HG03469 (cell line): ENCODE data around the gene B3GALT5.
"Not testable (repeated sequence)": the region's sequence is repeated elsewhere in the genome, so short reads cannot be mapped to it uniquely, and the experiment has no call there.

ENCODE experiments used
- ATAC-seq: cut with Tn5 transposase; IDR thresholded peaks from one replicate; pipeline ENCODE4 v1.9.1; 2021; ENCODE audit warnings: mild to moderate bottlenecking, moderate library complexity, moderate number of reproducible peaks; ENCODE audit not compliant: unreplicated experiment

The B3GALT5 gene, protein sequence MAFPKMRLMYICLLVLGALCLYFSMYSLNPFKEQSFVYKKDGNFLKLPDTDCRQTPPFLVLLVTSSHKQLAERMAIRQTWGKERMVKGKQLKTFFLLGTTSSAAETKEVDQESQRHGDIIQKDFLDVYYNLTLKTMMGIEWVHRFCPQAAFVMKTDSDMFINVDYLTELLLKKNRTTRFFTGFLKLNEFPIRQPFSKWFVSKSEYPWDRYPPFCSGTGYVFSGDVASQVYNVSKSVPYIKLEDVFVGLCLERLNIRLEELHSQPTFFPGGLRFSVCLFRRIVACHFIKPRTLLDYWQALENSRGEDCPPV

GRCh38 chr21:39612233-39613040 lies at the start of gene B3GALT5:
Gene B3GALT5 (plus strand): TSS chr21:39612940. CDS start chr21:39660560, 47,620 bp downstream.
- ATAC-seq = no peak

DNA sequence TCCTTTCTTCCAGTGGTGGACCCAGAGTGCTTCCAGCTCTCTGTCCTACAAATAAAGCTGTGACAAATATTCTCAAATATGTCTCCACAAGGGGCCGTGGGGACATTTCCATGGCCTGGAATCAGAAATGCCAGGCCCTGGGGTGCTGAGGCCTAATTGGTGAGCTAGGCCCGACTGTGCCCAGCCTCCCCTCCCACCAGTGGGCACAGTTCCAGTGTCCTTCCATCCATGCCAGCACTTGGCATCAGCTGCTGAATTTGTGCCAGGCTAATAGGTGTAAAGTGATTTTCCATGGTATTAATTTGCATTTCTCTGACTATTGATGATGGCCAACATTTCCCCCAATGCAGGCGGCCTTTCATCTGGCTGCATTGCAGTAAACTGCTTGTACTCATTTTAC lies 48.5 kb upstream of the B3GALT5 start:
- ATAC-seq = no peak

GRCh38 chr21:39567180-39567972 lies 45.4 kb upstream of the B3GALT5 start:
- no peak for ATAC-seq

- no peak for ATAC-seq
These were observed 44.4 kb upstream of the B3GALT5 start for GRCh38 chr21:39568361-39568760.

- ATAC-seq = no peak
These were observed 37.0 kb upstream of the B3GALT5 start for GRCh38 chr21:39575775-39576174.

- ATAC-seq = no peak
These were observed 36.1 kb upstream of the B3GALT5 start for GRCh38 chr21:39576518-39577128.

GRCh38 chr21:39579734-39580332 lies 32.9 kb upstream of the B3GALT5 start:
- no peak for ATAC-seq

- ATAC-seq = no peak
These were observed 32.0 kb upstream of the B3GALT5 start for GRCh38 chr21:39580744-39581143.

- ATAC-seq = no peak
These were observed 31.3 kb upstream of the B3GALT5 start for GRCh38 chr21:39581414-39581813.

- no peak for ATAC-seq
These were observed 30.0 kb upstream of the B3GALT5 start for GRCh38 chr21:39582749-39583148.

- not testable (repeated sequence) for ATAC-seq
These were observed 29.2 kb upstream of the B3GALT5 start for GRCh38 chr21:39583586-39583985.

GRCh38 chr21:39587376-39587775 lies 25.4 kb upstream of the B3GALT5 start:
- ATAC-seq = no peak

- ATAC-seq = no peak
These were observed 23.9 kb upstream of the B3GALT5 start for GRCh38 chr21:39588884-39589283.

GRCh38 chr21:39593522-39593921 lies 19.2 kb upstream of the B3GALT5 start:
- no peak for ATAC-seq

GRCh38 chr21:39595465-39595864 lies 17.3 kb upstream of the B3GALT5 start:
- no peak for ATAC-seq

- no peak for ATAC-seq
These were observed 15.1 kb upstream of the B3GALT5 start for GRCh38 chr21:39597595-39597994.

GRCh38 chr21:39599191-39599970 lies 13.4 kb upstream of the B3GALT5 start:
- ATAC-seq = no peak

- ATAC-seq = no peak
These were observed 11.4 kb upstream of the B3GALT5 start for GRCh38 chr21:39601187-39601928.

DNA sequence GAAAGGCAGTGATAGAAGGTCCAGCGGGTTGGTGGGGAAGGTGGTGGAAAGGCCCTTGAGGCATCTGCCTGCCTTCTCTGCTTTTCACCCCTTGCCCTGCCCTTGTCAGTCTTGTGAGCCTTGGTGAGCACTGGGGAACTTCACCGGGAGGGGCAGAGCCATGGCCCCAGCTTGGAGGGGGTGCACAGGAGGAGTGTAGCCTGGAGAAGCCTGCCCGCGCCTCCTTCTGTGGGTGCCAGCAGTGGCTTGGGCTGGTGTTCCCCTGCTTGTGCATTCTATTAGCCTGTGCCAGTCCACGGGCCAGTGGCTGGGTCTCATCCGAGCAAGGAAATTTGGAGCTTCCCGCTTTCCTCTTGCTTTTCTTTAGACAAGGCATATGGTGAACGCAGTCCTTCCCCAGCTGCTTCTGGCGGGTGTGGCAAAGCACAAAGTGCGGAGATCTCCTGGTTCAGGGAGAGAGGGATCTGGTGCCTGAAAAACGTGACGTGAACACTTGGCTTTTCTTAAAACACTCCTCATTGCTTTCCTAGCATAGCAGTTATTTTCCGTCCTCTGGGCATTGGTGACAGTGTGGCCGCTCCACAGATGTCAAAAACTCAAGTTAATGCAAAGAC lies 10.6 kb upstream of the B3GALT5 start:
- ATAC-seq = no peak
